Adrenal gland (tissue), 5 donors: ENCODE measurements around the gene ENTHD1.

Experiments used
- POLR2A ChIP-seq, 2 donors: fragments of 450-650 bp; IDR thresholded peaks; one replicate each; pipeline ENCODE4 v1.6.1; 2017; ENCODE audit warnings: antibody characterized with exemption in 2 of 2, mild to moderate bottlenecking in 2 of 2, moderate library complexity in 1 of 2
- TF ChIP-seq, protein P1 (sequence below), 6 experiments: fragments of 450-650 bp in 4 of 6; fragments of 200-600 bp in 2 of 6; sonication (generic) in 1 of 6; IDR thresholded peaks; 1 replicate in 5 of 6; 2 replicates in 1 of 6; pipeline versions ENCODE4 v1.5.1 to v1.8.0; 2016 to 2021; ENCODE audit warnings: antibody characterized with exemption in 6 of 6, mild to moderate bottlenecking in 2 of 6, moderate library complexity in 1 of 6
- donor health status: DM: no; HTN: no; CAD: no.

DNA sequence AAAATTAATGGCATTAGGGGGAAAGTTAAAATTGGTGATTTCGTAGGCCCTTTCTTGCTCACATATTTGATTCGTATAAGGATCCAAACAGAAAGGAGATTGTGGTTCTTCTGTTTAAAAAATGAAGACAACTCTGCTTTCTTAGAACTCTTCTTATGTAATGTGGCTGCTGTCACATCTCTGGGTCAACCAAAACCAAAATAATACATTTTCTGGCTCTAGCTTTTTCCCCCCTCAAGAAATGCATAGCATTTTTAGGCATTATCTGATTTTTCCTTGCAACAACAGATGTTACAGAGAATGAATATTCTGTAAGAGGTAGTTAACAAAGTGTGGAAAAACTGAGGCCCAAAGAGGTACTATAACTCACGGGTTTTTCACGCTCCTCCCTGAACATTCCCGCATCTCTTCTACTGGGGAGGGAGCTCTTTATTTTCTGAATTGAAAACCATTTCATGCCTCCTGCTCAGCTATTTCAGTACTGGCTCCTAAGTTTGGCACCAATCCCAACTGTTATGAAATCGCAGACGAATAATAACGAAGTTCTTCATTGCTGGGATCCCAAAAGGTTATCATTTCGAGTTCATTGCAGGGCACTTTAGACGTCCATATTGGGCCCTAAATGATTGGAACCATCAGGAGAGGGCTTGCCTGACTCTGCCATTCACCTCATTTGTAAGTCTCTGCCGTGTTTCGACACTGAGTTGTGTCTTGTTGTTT lies 24.4 kb upstream of the ENTHD1 start:
- TF ChIP-seq, protein P1, sequence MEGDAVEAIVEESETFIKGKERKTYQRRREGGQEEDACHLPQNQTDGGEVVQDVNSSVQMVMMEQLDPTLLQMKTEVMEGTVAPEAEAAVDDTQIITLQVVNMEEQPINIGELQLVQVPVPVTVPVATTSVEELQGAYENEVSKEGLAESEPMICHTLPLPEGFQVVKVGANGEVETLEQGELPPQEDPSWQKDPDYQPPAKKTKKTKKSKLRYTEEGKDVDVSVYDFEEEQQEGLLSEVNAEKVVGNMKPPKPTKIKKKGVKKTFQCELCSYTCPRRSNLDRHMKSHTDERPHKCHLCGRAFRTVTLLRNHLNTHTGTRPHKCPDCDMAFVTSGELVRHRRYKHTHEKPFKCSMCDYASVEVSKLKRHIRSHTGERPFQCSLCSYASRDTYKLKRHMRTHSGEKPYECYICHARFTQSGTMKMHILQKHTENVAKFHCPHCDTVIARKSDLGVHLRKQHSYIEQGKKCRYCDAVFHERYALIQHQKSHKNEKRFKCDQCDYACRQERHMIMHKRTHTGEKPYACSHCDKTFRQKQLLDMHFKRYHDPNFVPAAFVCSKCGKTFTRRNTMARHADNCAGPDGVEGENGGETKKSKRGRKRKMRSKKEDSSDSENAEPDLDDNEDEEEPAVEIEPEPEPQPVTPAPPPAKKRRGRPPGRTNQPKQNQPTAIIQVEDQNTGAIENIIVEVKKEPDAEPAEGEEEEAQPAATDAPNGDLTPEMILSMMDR (IDR thresholded peaks at IDR 0.05), result no peak
- TF ChIP-seq POLR2A (IDR thresholded peaks at IDR 0.05), result no peak
